ENCODE measurements around the gene NOL12.
A peak's percentile ranks its signal among the peaks of the same experiment; 100 is the strongest.
"Not testable (repeated sequence)": the region's sequence is repeated elsewhere in the genome, so short reads cannot be mapped to it uniquely, and the experiment has no call there.

Gene NOL12

DNA sequence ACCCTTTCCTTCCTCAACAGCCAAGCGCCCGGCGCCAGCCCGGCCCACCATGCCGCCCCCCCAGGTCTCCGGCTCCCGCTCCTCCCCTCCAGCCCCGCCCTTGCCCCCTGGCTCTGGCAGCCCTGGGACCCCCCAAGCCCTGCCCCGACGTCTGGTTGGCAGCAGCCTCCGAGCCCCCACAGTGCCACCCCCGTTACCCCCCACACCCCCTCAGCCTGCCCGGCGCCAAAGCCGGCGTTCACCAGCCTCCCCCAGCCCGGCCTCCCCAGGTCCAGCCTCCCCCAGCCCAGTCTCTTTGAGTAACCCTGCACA, 30.9 kb upstream of the NOL12 start (continued):
- TF ChIP-seq ZNF654 (tag by site-specific recombination; IDR thresholded peaks at IDR 0.05; ENCODE audit: low read depth) (no peak), ZNF10 (tag by site-specific recombination; IDR thresholded peaks at IDR 0.05) (no peak), GFI1B (tag by site-specific recombination; IDR thresholded peaks at IDR 0.05) (no peak)

DNA sequence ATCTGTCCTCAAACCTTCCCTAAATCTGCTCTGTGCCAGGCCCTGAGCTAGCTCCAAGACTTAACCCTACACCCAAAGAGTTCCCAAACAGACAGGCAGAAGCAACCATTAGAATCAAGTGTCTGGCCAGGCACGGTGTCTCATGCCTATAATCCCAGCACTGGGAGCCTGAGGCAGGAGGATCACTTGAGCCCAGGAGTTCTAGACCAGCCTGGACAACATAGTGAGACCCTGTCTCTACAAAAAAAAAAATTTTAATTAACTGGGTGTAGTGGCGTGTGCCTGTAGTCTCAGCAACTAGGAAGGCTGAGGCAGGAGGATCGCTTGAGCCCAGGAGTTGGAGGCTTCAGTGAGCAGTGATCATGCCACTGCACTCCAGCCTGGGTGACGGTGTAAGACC, 29.6 kb upstream of the NOL12 start:
- CTCF ChIA-PET, result interaction anchor here (0.8 to 7.0 kb wide), 3 partner anchors 13 to 24 kb away, joined by 3 to 138 read pairs (median 87); no protein-coding TSS in a partner anchor
- H3K27ac ChIP-seq (ENCODE audit: extremely low read depth, low read depth, low read length); H3K9me3 ChIP-seq (ENCODE audit: control insufficient read depth, insufficient read depth, low read depth, low read length); H3K4me3 ChIP-seq (ENCODE audit: low read depth, low read length): not testable (repeated sequence)
- POLR2A ChIA-PET, result interaction anchor here (0.6 to 6.5 kb wide), 3 partner anchors 13 to 128 kb away, joined by 3 to 85 read pairs (median 80); partner anchors contain the start of gene SH3BP1
- peak; percentile 69 for TF ChIP-seq ZNF121 (tag by site-specific recombination; IDR thresholded peaks at IDR 0.05)
- Histone ChIP-seq H3K36me3 (ENCODE audit: control insufficient read depth in 2 of 2, insufficient read depth in 1 of 2, low read length in 2 of 2) (peaks cover 0 to 26% of the 10 kb centered on the region in 2 experiments; a peak in 2 of 3 replicates), H3K4me1 (ENCODE audit: control insufficient read depth, insufficient read depth, low read length) (peaks cover 11% of the 10 kb centered on the region)

DNA sequence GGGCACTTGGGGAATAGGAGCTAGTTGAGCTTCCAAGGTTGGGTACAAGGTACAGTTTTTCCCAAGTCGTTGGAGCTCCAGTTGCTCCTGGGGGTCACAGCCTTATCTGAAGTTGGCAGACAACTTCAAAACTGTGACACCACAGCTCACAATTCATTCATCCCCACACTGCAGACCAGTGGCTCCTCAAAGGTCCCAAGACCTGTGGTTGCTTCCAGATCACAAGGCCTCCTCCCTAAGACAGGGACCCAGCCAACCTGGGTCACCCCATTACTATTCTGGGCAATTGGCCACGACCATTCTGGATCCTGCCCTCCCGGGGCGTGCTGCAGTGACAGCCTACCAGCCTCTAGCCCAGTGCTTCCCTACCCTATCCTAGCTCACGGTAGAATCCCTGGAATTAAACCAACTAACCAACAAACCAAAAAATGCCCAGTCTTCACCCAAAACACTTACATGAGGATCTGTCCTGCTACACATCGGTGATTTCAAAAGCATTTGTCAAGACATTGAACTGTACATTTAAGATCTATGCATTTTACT, 28.5 kb upstream of the NOL12 start:
- CTCF ChIA-PET, result interaction anchor here (0.6 to 7.0 kb wide), 12 partner anchors 9 to 134 kb away, joined by 3 to 138 read pairs (median 6); partner anchors contain the start of gene GGA1
- Histone ChIP-seq H3K4me1 (ENCODE audit: control insufficient read depth, insufficient read depth, low read length) (peaks cover 12% of the 10 kb centered on the region), H3K36me3 (ENCODE audit: control insufficient read depth in 2 of 2, insufficient read depth in 1 of 2, low read length in 2 of 2) (peaks cover 0 to 23% of the 10 kb centered on the region in 2 experiments; a peak in 2 of 3 replicates), H3K9me3 (ENCODE audit: control insufficient read depth, insufficient read depth, low read depth, low read length) (no peaks in the 10 kb centered on the region), H3K27ac (ENCODE audit: extremely low read depth, low read depth, low read length) (peak overlapping the region; percentile 37), H3K4me3 (ENCODE audit: low read depth, low read length) (peak overlapping the region; percentile 57)
- TF ChIP-seq ZNF302 (tag by site-specific recombination; IDR thresholded peaks at IDR 0.05; ENCODE audit: low read depth) (no peak), ZBTB20 (tag by site-specific recombination; IDR thresholded peaks at IDR 0.05) (0 out of 2 replicates have a peak, but pooled peaks have one; percentile 13), GLIS1 (tag by site-specific recombination; IDR thresholded peaks at IDR 0.05) (peak; percentile 78), ZBTB21 (tag by site-specific recombination; IDR thresholded peaks at IDR 0.05) (no peak), ZNF341 (tag by site-specific recombination; IDR thresholded peaks at IDR 0.05; ENCODE audit: low read depth) (peak; percentile 73), IKZF3 (tag by site-specific recombination; IDR thresholded peaks at IDR 0.05) (no peak), HOXA7 (CRISPR knock-in tag; IDR thresholded peaks at IDR 0.05; ENCODE audit: borderline replicate concordance) (no peak), ZBTB17 (tag by site-specific recombination; IDR thresholded peaks at IDR 0.05) (no peak), ZNF792 (tag by site-specific recombination; IDR thresholded peaks at IDR 0.05) (no peak), ZNF366 (tag by site-specific recombination; conservative IDR thresholded peaks at IDR 0.05) (no peak), ZNF561 (tag by site-specific recombination; IDR thresholded peaks at IDR 0.05; ENCODE audit: borderline replicate concordance) (no peak)
- TF ChIP-seq, protein P1, sequence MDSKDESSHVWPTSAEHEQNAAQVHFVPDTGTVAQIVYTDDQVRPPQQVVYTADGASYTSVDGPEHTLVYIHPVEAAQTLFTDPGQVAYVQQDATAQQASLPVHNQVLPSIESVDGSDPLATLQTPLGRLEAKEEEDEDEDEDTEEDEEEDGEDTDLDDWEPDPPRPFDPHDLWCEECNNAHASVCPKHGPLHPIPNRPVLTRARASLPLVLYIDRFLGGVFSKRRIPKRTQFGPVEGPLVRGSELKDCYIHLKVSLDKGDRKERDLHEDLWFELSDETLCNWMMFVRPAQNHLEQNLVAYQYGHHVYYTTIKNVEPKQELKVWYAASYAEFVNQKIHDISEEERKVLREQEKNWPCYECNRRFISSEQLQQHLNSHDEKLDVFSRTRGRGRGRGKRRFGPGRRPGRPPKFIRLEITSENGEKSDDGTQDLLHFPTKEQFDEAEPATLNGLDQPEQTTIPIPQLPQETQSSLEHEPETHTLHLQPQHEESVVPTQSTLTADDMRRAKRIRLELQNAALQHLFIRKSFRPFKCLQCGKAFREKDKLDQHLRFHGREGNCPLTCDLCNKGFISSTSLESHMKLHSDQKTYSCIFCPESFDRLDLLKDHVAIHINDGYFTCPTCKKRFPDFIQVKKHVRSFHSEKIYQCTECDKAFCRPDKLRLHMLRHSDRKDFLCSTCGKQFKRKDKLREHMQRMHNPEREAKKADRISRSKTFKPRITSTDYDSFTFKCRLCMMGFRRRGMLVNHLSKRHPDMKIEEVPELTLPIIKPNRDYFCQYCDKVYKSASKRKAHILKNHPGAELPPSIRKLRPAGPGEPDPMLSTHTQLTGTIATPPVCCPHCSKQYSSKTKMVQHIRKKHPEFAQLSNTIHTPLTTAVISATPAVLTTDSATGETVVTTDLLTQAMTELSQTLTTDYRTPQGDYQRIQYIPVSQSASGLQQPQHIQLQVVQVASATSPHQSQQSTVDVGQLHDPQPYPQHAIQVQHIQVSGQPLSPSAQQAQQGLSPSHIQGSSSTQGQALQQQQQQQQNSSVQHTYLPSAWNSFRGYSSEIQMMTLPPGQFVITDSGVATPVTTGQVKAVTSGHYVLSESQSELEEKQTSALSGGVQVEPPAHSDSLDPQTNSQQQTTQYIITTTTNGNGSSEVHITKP (tag by site-specific recombination; IDR thresholded peaks at IDR 0.05), result peak; percentile 82
- TF ChIP-seq, protein P2, sequence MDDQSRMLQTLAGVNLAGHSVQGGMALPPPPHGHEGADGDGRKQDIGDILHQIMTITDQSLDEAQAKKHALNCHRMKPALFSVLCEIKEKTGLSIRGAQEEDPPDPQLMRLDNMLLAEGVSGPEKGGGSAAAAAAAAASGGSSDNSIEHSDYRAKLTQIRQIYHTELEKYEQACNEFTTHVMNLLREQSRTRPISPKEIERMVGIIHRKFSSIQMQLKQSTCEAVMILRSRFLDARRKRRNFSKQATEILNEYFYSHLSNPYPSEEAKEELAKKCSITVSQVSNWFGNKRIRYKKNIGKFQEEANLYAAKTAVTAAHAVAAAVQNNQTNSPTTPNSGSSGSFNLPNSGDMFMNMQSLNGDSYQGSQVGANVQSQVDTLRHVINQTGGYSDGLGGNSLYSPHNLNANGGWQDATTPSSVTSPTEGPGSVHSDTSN (CRISPR knock-in tag; IDR thresholded peaks at IDR 0.05), result no peak
- TF ChIP-seq, protein P3, sequence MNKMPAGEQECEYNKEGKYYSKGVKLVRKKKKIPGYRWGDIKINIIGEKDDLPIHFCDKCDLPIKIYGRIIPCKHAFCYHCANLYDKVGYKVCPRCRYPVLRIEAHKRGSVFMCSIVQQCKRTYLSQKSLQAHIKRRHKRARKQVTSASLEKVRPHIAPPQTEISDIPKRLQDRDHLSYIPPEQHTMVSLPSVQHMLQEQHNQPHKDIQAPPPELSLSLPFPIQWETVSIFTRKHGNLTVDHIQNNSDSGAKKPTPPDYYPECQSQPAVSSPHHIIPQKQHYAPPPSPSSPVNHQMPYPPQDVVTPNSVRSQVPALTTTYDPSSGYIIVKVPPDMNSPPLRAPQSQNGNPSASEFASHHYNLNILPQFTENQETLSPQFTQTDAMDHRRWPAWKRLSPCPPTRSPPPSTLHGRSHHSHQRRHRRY (tag by site-specific recombination; IDR thresholded peaks at IDR 0.05), result no peak
- POLR2A ChIA-PET, result interaction anchor here (0.6 to 6.5 kb wide), 33 partner anchors 9 to 1710 kb away, joined by 3 to 85 read pairs (median 5); partner anchors contain the start of genes C22orf23, EIF3L, GGA1 and LGALS1
